ENCODE results near the gene ESR1. TPM values are rescaled to one million over a fixed set of nuclear protein-coding genes. Genes with fewer than 3 reads are reported as not detected.

Gene ESR1
- total RNA-seq, 1 donor from 2014 or later = 0.75 TPM

DNA sequence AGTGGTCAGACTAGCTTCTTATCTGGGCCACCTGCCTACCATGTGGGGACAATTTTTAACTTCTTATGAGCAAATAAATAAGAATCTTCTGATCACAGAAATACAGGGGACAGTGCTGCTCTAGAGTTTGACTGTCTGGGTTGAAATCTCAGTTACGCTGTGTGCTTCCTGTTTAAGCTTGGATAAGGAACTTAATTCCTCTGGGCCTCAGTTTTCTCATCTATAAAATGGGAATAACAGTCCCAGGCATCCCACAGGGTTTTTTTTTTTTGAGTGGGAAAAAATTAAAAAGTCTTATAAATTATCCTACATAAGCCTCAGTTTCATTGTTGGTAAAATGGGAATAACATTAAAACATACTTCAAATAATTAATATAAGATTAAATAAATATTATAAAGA lies 340.9 kb downstream of the ESR1 start:
- intact Hi-C loops (cut with DNase I) = no loop called here
- no peak for DNase-seq (ENCODE audit: low spot score)

DNA sequence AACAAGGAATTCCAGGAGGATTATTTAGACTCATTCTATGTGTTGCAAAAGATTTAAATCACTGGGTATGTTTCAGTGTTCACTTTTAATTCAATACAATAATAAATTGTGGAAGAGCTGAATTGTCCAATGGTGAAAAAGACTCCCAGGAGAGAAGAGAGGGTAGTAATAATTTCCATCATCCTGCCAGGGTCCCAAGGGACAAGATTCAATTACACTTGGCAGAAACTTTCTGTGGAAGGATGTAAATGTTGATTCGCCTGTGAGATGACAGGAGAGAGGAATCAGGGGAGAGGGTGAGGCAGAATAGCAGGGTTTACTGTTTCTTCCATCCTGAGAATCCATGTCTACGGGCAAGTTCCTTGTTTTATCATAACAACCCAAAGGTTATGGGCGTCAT lies 342.7 kb downstream of the ESR1 start:
- intact Hi-C loops (cut with DNase I) = no loop called here
- DNase-seq (ENCODE audit: low spot score) = no peak

DNA sequence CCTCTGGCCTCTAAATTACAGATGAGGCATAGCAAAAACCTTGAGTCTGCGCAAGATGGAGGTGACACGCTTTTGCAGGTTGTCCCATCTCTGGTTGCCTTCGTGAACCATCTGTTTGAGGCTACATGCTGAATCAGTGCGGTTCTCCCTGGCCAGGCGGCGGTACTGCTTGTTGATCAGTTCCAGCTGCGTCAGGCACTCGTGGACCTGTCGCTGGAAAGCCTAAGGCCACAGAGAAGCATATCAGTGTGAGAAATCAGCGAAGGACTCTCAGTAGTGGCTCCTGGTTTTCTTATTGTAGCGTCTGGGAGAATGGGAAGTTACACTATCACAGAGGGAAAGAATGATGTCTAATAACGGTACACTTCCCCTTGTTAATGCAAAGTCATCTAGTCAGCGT lies 344.4 kb downstream of the ESR1 start:
- intact Hi-C loops (cut with DNase I) = no loop called here

DNA sequence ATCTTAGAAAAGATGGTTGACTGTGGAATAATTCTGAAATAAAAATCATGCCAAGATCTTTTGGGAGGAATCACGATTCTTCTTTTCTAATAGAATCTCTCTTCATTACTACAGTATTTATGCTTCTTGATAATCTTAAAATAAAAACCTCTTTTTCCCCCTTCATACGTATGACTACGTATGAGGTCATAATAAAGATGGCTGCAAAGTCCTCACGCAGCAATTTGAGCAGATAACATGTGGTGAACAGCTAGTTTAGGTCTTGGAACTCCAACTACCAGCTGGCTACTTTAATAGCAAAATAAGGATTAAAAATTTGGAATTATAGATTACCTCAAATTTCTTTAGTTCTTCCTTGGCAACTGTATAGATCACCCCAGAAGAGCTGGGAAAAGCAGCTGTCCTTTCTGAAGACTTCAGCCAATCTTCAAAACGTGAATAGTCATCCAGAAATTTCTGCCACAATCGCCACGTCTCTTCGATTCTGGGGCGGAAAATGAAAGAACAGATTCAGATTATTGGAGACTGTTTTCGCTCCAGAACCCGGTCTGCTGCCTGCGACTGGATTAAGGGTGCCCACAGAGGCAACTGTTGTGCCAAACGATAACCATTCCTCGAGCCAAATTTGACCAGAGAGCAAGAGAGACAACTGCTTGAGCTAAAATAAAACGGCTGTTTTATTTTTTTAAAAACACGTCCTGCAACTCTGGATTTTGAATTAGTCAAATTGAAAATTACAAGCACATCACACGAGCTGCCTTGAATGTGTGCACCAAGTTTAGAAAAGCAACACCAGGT lies 347.3 kb downstream of the ESR1 start:
- intact Hi-C loops (cut with DNase I) = no loop called here
- no peak for DNase-seq (ENCODE audit: low spot score)

More for the DNA sequence above, 344.4 kb downstream of the ESR1 start:
- no peak for DNase-seq (ENCODE audit: low spot score)

DNA sequence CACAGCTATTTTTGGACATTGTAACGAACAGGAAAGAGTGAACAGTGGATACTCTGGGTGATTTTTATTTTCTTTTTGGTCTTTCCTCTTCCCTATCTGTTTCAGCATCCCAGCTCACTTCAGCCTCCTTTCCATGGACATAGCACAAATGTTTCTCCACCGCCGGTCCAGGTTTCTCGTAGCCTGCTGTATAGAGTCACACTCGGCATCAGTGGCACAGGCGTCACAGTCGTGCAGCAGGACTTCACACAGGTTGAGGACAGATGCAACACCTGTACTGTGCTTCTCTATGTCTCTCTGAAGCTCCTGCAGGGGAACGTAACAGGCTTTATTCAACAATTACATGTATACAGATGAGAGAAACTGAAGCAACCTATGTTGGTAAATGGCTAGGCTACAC lies 348.3 kb downstream of the ESR1 start:
- no peak for DNase-seq (ENCODE audit: low spot score)
- intact Hi-C loops (cut with DNase I) = no loop called here

DNA sequence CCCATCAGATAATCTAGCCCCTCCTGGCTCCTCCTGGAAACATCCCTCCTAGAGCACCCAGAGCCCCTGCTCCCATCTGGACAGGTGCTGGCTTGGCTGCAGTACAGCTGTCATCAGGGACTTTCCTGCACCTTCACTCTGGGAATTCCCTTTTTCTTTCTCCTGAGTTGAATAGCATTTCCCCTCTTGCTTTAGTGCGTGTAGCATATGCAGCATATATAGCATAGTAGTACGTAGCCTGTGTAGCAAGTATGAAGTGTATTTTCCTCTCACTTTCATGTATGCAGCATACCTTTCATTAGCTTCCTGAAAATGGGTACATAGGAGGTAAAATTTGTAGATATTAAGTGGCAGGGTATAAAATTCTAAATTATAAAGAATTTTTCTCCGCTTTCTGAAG lies 352.9 kb downstream of the ESR1 start:
- no peak for DNase-seq (ENCODE audit: low spot score)
- intact Hi-C loops (cut with DNase I) = no loop called here

DNA sequence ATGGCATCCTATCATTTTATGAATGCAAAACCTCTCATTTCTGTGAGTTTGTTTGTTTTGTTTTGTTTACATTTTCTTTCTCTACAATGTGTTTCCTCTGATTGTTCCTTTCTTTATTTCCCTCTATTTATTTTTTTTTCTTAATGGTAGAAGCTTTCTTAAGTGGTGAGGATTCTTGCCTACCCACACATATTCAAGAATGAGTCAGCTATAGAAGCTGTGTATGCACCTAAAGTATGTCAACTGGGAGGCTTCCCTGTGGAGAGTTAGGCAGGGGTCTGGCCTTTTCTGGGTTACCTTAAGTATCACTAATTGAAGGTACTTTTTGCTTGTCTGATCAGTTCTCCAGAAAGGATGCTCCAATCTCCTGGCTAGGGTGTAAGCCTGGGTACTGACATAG lies 354.0 kb downstream of the ESR1 start:
- intact Hi-C loops (cut with DNase I) = no loop called here

DNA sequence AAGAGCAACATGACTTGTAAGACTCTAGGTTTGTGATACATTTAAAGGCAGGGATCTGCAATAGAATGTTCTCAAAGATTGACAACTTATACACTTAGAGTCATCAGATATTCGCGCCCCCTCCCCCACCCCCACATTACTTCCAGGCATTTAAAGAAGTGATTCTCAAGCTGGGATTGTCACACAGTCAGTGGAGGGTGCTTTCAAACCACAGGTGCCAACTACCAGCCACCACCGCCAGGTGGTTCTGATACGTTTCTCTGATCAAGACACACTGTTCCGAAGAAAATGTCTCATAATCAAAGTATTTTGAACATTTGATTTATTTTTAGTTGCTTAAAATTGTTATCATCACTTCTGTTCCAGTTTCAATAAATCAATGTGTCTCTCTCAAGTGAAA lies 357.5 kb downstream of the ESR1 start:
- intact Hi-C loops (cut with DNase I) = no loop called here
- no peak for DNase-seq (ENCODE audit: low spot score)

More for the DNA sequence above, 354.0 kb downstream of the ESR1 start:
- DNase-seq (ENCODE audit: low spot score) = no peak

DNA sequence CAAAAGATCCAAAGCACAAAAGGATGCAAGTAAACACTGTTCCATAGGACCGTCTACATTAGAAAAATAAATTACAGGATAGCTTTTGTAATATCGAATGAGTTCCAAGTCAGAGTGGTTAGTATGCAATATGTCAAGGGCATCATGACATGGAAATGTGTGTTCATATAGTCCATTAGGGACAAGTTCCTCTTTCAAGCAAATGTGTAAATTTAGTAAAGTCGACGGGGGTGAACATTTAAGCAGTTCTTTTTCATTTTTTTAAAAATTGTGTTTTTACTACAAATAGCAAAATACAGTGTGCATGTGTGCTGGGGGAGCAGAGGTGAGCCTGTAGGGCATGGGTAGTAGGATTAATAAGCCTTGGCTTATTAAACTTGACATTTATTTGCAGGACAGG lies 359.0 kb downstream of the ESR1 start:
- DNase-seq (ENCODE audit: low spot score) = no peak
- intact Hi-C loops (cut with DNase I) = no loop called here

DNA sequence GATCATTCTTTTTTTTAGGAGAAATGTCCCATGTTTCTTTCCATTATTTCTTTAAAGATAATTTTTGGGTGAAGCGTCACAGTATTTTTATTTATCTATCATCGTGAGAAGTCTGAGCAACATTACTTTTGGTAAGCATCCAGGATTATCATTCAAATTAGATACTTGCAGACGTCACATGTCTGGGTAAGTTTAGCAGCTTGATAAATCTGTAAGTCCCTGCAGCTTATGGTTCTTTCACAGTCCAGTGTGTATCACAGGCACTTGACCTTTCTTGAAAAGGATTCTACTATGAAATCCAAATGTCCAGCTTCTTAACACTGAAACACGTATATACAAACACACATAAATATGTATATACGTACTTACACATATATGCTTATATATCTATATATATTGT lies 359.4 kb downstream of the ESR1 start:
- intact Hi-C loops (cut with DNase I) = no loop called here
- DNase-seq (ENCODE audit: low spot score) = no peak

DNA sequence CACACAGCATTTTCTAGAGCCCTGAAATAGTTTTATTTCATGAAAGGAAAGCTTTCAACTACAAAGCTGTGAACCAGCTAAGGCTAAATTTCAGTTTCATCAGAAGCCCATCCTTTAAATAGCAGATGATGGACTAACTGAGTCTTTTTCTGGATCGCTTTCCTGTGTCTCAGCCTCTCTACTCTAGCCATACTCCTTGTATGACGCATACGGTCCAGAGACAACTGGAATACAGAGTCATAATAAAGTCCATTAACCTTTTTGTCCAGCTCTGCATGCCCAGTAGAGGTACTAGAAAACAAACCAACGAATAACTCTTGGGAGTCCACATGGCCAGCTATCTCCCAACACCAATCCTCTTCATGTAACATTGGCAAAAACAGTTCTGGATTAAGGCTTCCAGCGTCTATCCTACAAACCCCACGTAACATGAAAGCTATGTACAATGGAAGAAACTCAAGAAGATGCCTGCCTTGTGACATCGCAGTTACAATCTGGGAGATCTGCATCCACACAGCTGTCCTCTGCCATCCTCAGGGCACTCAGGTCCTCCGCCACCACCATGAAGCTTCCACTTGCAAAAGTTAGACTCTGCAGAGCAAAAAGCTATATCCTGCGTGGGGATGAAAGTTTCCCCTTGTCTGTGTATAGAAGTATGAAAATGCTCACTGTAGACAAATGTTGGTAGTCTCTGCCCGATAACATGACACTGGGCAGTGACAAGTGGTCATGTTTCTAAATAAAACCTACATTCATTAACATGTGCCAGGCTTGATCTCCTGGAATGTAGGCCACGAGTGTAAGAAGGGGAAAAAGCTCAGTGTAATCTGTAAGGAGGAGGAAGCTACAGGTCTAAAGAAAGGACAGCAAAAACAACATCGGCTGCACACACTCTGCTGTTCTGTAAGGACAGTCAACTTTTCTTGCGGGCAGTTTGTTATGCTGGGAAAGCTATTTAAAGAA lies 360.4 kb downstream of the ESR1 start:
- intact Hi-C loops (cut with DNase I) = no loop called here
- no peak for DNase-seq (ENCODE audit: low spot score)

DNA sequence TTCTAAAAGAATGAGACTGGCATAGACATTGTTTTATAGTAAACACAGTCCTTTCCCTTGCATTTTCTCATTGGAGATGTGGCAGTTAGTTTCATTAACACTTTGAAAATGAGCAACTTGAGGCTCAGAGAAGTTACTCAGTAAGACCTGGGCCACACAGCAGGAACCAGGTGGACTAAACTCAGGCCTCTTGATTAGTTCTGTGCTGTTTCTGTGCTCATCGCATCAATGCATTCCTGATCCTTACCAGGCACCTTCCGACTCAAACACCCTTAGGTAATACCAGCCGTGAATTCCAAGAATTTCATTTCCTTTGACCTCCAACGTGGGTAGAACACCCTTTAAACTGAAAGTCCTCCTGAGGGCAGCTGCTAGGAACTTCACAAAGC lies 362.8 kb downstream of the ESR1 start:
- intact Hi-C loops (cut with DNase I) = no loop called here
- DNase-seq (ENCODE audit: low spot score) = no peak

DNA sequence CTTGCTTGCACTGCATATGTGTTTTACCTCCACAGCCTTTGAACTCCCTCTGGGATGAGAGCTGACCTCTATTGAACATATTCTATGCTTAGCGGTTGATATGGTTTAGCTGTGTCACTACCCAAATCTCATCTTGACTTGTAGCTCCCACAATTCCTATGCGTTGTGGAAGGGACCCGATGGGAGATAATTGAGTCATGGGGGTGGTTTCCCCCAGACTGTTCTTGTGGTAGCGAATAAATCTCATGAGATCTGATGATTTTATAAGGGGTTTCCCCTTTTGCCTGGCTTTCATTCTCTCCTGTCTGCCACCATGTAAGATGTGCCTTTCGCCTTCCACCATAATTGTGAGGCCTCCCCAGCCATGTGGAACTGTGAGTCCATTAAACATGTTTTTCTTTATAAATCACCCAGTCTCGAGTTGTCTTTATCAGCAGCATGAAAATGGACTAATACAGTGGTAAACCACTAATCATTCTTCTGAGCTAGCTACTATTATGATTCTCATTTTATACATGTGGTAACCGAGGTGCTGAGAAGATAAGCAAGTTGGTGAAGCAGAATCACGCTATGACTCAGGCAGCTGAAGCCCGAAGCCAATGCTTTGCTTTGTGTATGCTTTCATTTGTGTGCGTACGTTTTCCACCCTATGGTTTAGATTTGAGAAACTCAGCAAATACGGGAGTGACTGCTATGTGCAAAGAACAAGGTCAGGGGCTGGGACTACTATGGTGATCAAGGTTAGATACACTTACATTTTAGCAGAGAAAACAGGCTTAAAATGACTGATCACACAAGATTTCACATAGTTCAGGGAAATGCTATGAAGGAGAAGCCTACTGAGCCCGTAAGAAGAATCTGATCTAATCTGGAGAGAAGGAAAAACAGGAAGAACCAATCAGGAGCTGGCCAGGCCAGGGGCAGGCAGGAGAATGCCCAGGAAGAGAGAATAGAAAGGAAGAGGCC lies 363.5 kb downstream of the ESR1 start:
- no peak for DNase-seq (ENCODE audit: low spot score)
- intact Hi-C loops (cut with DNase I) = no loop called here

DNA sequence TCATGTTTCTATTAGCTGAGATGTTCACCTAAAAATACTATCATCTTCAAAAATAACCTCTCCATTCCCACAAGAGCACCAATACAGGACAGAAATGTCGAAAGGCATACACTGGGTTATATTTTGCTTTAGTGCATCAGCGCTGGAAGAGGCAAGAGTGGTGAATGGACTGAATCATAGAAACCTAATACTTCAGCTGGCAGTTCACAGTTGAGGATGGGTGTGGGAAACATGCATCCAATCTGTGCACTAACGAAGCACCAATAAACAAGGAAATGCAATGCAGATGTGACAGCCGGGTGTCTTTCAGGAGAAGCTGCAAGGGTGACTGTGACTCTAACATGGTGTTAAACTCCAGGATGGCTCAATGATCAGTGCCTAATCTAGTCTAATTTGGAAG lies 365.8 kb downstream of the ESR1 start:
- intact Hi-C loops (cut with DNase I) = no loop called here
- DNase-seq (ENCODE audit: low spot score) = no peak

DNA sequence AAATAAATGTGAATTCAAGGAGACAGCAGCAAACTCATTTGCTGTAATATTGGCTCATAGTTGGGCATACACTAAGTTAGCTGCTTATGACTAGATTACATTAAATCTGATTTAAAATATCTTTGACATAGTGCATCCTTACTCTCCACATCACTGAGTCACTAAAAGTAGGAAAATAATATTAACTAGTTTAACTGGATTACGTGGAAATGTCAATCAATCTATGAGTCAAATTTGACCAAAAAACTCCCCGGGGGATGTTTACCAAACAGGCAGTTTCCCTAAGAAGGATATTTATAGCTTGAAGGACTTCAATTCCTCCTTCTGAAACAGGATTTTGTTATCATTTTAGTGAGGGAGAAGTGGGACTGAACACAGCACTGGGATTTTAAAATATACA lies 366.5 kb downstream of the ESR1 start:
- intact Hi-C loops (cut with DNase I) = no loop called here
- no peak for DNase-seq (ENCODE audit: low spot score)

DNA sequence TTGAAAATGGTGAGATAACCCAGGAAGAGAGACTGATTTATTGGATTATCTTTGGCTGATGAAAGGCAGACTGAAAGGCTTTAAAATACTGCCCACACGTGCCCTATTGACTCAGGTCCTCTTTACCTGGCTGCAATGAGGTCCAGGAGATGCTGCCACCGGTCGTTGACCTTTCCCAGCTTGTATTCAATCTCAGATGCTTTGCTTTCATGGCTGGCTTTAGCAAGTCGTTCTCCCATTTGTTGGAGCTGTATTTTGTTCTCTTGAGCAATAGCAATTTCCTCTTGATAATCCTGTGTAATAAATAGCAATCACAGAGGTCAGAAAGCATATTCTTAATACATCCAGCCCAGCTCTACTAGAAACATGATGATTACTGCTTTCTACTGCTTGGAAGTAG lies 368.8 kb downstream of the ESR1 start:
- intact Hi-C loops (cut with DNase I) = no loop called here
- DNase-seq (ENCODE audit: low spot score) = no peak
